Peyer's patch (tissue), 4 donors: ENCODE results near the gene MED15. TPM values are rescaled to one million over a fixed set of nuclear protein-coding genes. Genes with fewer than 3 reads are reported as not detected.
A peak's percentile ranks its signal among the peaks of the same experiment; 100 is the strongest.
"Not testable (repeated sequence)": the region's sequence is repeated elsewhere in the genome, so short reads cannot be mapped to it uniquely, and the experiment has no call there.

Experiments
- DNase-seq, 3 donors: peaks; one replicate each; pipeline ENCODE4 v3.0.0-alpha.2; 2017 to 2019
- H3K27ac ChIP-seq, 4 donors: fragments of 200-600 bp; sonication (generic); one replicate each; pipeline ENCODE4 v1.5.1; 2016 to 2019
- H3K27me3 ChIP-seq, 2 donors: fragments of 200-600 bp; sonication (generic); one replicate each; pipeline ENCODE4 v1.5.1; 2019
- H3K36me3 ChIP-seq, 3 donors: fragments of 200-600 bp; sonication (generic); one replicate each; pipeline ENCODE4 v1.5.1; 2016 to 2019
- H3K4me1 ChIP-seq, 4 donors: fragments of 200-600 bp; sonication (generic); one replicate each; pipeline ENCODE4 v1.5.1; 2016 to 2019
- H3K4me3 ChIP-seq, 4 donors: fragments of 200-600 bp; sonication (generic); 1 replicate in 3 of 4; 2 replicates in 1 of 4; pipeline ENCODE4 v1.5.1; 2016 to 2019; ENCODE audit warnings: mild to moderate bottlenecking in 1 of 4
- H3K9me3 ChIP-seq, 4 donors: fragments of 200-600 bp; sonication (generic); one replicate each; pipeline ENCODE4 v1.5.1; 2016 to 2019; ENCODE audit warnings: mild to moderate bottlenecking in 1 of 4
- CTCF ChIP-seq, 6 experiments: fragments of 450-650 bp in 4 of 6; fragments of 200-600 bp in 2 of 6; sonication (generic) in 1 of 6; IDR thresholded peaks; one replicate each; pipeline ENCODE4 v1.5.1; 2017 to 2019; ENCODE audit warnings: antibody characterized with exemption in 6 of 6, mild to moderate bottlenecking in 3 of 6, moderate library complexity in 1 of 6
- POLR2A ChIP-seq, 2 donors: fragments of 450-650 bp; IDR thresholded peaks; one replicate each; pipeline ENCODE4 v1.5.1; 2017; ENCODE audit warnings: antibody characterized with exemption in 2 of 2, mild to moderate bottlenecking in 2 of 2, moderate library complexity in 2 of 2
- total RNA-seq, 4 donors: library from RNA; depleted of rRNA; stranded (reverse); fragments of >200 nt; gene quantifications; one replicate each; pipeline ENCODE4 v1.1.0, GENCODE V29; 2016

The MED15 gene
- total RNA-seq, 4 donors from 2014 or later = 115 to 215 (median 161) TPM

GRCh38 chr22:20495861-20496681 is 11.3 kb upstream of the MED15 start:
- Histone ChIP-seq H3K27ac (peak overlapping the region; percentile 86 to 100 (median 93)), H3K9me3 (no peaks in the 10 kb centered on the region)
- TF ChIP-seq CTCF (IDR thresholded peaks at IDR 0.05) (peak; percentile 80 to 90 (median 87)), POLR2A (IDR thresholded peaks at IDR 0.05) (peak; percentile 74 to 81)

GRCh38 chr22:20497426-20497825 is 10.0 kb upstream of the MED15 start:
- Histone ChIP-seq H3K9me3 (no peaks in the 10 kb centered on the region), H3K4me3 (no peak overlapping the region), H3K36me3 (peaks cover 0 to 8% (median 0%) of the 10 kb centered on the region in 3 donors), H3K4me1 (peaks cover 4 to 33% (median 6%) of the 10 kb centered on the region in 4 donors), H3K27me3 (no peaks in the 10 kb centered on the region), H3K27ac (no peak overlapping the region)
- TF ChIP-seq CTCF (IDR thresholded peaks at IDR 0.05) (no peak), POLR2A (IDR thresholded peaks at IDR 0.05) (no peak)
- no peak for DNase-seq

More at GRCh38 chr22:20495861-20496681, 11.3 kb upstream of the MED15 start:
- Histone ChIP-seq H3K4me1 (peaks cover 4 to 33% (median 6%) of the 10 kb centered on the region in 4 donors), H3K4me3 (peak overlapping the region; percentile 70 to 93 (median 84)), H3K36me3 (peaks cover 0 to 3% (median 0%) of the 10 kb centered on the region in 3 donors), H3K27me3 (no peaks in the 10 kb centered on the region)
- peak; percentile 86 to 96 (median 96) for DNase-seq

DNA sequence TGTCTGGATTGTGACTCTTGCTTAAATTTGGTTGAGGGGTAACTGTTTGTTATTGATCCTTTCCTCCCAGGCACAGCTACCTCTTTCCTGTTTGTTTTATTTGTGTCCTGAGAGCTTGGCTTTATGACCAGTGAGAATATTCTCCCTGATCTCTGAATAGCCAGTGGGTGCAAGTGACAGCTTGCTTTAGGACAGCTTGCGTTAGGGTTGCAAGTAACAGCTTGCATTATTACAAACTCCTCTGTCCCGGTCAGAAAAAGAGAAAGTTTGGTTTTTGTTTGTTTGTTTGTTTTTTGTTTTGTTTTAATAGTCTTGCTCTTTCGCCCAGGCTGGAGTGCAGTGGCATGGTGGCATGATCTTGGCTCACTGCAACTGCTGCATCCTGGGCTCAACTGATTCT is 8.5 kb upstream of the MED15 start:
- H3K27me3 ChIP-seq = no peaks in the 10 kb centered on the region
- peaks cover 4 to 37% (median 6%) of the 10 kb centered on the region in 4 donors for H3K4me1 ChIP-seq
- peaks cover 0 to 8% (median 0%) of the 10 kb centered on the region in 3 donors for H3K36me3 ChIP-seq
- no peak for DNase-seq
- no peaks in the 10 kb centered on the region for H3K9me3 ChIP-seq
- H3K4me3 ChIP-seq = no peak overlapping the region
- H3K27ac ChIP-seq = no peak overlapping the region
- TF ChIP-seq POLR2A (IDR thresholded peaks at IDR 0.05) = no peak
- TF ChIP-seq CTCF (IDR thresholded peaks at IDR 0.05) = no peak

GRCh38 chr22:20499769-20500168 is 7.6 kb upstream of the MED15 start:
- Histone ChIP-seq H3K4me3 (no peak overlapping the region), H3K36me3 (peaks cover 0 to 8% (median 0%) of the 10 kb centered on the region in 3 donors), H3K27ac (no peak overlapping the region), H3K4me1 (peaks cover 0 to 37% (median 2%) of the 10 kb centered on the region in 4 donors), H3K27me3 (no peaks in the 10 kb centered on the region), H3K9me3 (no peaks in the 10 kb centered on the region)
- no peak for TF ChIP-seq CTCF (IDR thresholded peaks at IDR 0.05)
- TF ChIP-seq POLR2A (IDR thresholded peaks at IDR 0.05) = no peak
- DNase-seq = peak in 1 of 3 donors; percentile 62

DNA sequence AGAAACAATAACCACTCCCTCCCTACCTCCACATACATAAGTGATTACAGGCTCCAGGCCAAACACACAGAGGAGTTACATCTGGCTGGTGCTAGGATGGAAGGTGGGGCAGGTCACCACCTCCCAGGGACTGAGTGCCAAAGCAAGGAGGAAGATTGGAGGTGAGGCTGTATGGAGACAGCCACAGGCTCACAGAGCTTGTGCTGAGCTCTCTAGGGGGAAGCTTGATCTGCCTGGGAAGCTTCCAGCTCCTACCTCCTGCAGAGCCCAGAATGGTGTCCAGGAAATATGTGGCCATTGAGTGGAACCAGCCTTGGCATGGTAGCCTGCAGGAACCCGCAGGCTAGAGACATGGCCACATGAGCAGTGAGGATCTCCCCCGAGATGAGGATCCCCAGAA is 3.6 kb upstream of the MED15 start:
- H3K4me1 ChIP-seq = peaks cover 0 to 36% (median 6%) of the 10 kb centered on the region in 4 donors
- no peaks in the 10 kb centered on the region for H3K9me3 ChIP-seq
- no peak for TF ChIP-seq CTCF (IDR thresholded peaks at IDR 0.05)
- no peak for TF ChIP-seq POLR2A (IDR thresholded peaks at IDR 0.05)
- DNase-seq = peak in 1 of 3 donors; percentile 57
- peaks cover 0 to 8% (median 0%) of the 10 kb centered on the region in 3 donors for H3K36me3 ChIP-seq
- peak overlapping the region in 2 of 4 donors; percentile 52 to 82 for H3K27ac ChIP-seq
- no peaks in the 10 kb centered on the region for H3K27me3 ChIP-seq
- no peak overlapping the region for H3K4me3 ChIP-seq

DNA sequence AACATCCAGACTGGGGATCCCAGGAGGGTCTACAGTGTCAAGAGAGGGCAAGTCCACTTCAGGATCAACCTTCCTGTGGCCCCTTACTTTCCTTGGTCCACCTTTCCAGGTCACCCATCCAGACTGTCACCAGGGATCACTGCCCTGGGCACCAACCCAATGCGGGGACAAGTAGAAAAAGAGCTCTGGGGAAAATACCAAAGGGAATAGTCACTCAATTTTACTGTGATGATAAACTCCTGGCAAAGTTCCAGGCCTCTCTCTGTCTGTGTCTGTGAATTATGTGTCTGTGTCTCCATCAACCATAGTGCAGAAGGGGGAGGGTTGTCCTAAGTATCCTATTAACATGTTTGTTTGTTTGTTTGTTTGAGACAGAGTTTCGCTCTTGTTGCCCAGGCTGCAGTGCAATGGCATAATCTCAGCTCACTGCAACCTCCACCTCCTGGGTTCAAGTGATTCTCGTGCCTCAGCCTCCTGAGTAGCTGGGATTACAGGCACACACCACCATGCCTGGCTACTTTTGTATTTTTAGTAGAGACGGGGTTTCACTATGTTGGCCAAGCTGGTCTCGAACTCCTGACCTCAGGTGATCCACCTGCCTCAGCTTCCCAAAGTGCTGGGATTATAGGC is 3.0 kb upstream of the MED15 start:
- not testable (repeated sequence) for H3K36me3 ChIP-seq, H3K9me3 ChIP-seq, H3K4me3 ChIP-seq, H3K27me3 ChIP-seq
- peak in 1 of 3 donors; percentile 63 for DNase-seq
- Histone ChIP-seq H3K4me1 (peaks cover 0 to 41% (median 9%) of the 10 kb centered on the region in 4 donors), H3K27ac (peak overlapping the region in 2 of 4 donors; percentile 52 to 82)
